ENCODE measurements around the gene RILPL1. TPM values are rescaled to one million over a fixed set of nuclear protein-coding genes. Genes with fewer than 3 reads are reported as not detected.

The RILPL1 gene
- total RNA-seq, 1 experiment from 2014 or later: 10.2 TPM

- POLR2A ChIA-PET (ENCODE audit: low non-redundant PET): no interaction called here
- TF ChIP-seq CTCF (conservative IDR thresholded peaks at IDR 0.05; ENCODE audit: low read depth, low read length): no peak
- no peak for TF ChIP-seq EZH2 (IDR thresholded peaks at IDR 0.05; ENCODE audit: borderline replicate concordance, low read depth, low read length, poor library complexity, severe bottlenecking)
- CTCF ChIA-PET: no interaction called here
- Histone ChIP-seq H3K27me3 (replicated peaks; ENCODE audit: insufficient read depth, low read depth, low read length, poor library complexity) (no peaks in the 10 kb centered on the region), H3K4me1 (ENCODE audit: insufficient read depth, low read length, poor library complexity, severe bottlenecking) (no peaks in the 10 kb centered on the region), H3K27ac (ENCODE audit: low read depth, low read length, poor library complexity, severe bottlenecking) (no peak overlapping the region), H3K4me3 (ENCODE audit: low read depth, low read length, poor library complexity, severe bottlenecking) (no peak overlapping the region), H3K9me3 (ENCODE audit: low read depth, low read length, poor library complexity, severe bottlenecking) (no peaks in the 10 kb centered on the region), H3K36me3 (ENCODE audit: insufficient read depth, low read length, poor library complexity, severe bottlenecking) (peaks cover 10% of the 10 kb centered on the region)
- intact Hi-C loops (cut with micrococcal nuclease; ENCODE audit: unreplicated experiment): no loop called here
- no TSS peak for BruUV-seq (replicated peaks)
- no peak for DNase-seq (ENCODE audit: low spot score)
Measured at GRCh38 chr12:123526542-123527080, 6.9 kb downstream of the RILPL1 start.

GRCh38 chr12:123524378-123524777 is 9.1 kb downstream of the RILPL1 start:
- BruUV-seq (replicated peaks): no TSS peak
- H3K4me1 ChIP-seq (ENCODE audit: insufficient read depth, low read length, poor library complexity, severe bottlenecking): no peaks in the 10 kb centered on the region
- no peak for TF ChIP-seq CTCF (conservative IDR thresholded peaks at IDR 0.05; ENCODE audit: low read depth, low read length)
- TF ChIP-seq EZH2 (IDR thresholded peaks at IDR 0.05; ENCODE audit: borderline replicate concordance, low read depth, low read length, poor library complexity, severe bottlenecking): no peak
- peaks cover 17% of the 10 kb centered on the region for H3K36me3 ChIP-seq (ENCODE audit: insufficient read depth, low read length, poor library complexity, severe bottlenecking)
- POLR2A ChIA-PET (ENCODE audit: low non-redundant PET): no interaction called here
- H3K27me3 ChIP-seq (replicated peaks; ENCODE audit: insufficient read depth, low read depth, low read length, poor library complexity): no peaks in the 10 kb centered on the region
- no peak overlapping the region for H3K27ac ChIP-seq (ENCODE audit: low read depth, low read length, poor library complexity, severe bottlenecking)
- no peaks in the 10 kb centered on the region for H3K9me3 ChIP-seq (ENCODE audit: low read depth, low read length, poor library complexity, severe bottlenecking)
- DNase-seq (ENCODE audit: low spot score): no peak
- CTCF ChIA-PET: no interaction called here
- H3K4me3 ChIP-seq (ENCODE audit: low read depth, low read length, poor library complexity, severe bottlenecking): no peak overlapping the region
- intact Hi-C loops (cut with micrococcal nuclease; ENCODE audit: unreplicated experiment): no loop called here

- TF ChIP-seq CTCF (conservative IDR thresholded peaks at IDR 0.05; ENCODE audit: low read depth, low read length) (no peak), EZH2 (IDR thresholded peaks at IDR 0.05; ENCODE audit: borderline replicate concordance, low read depth, low read length, poor library complexity, severe bottlenecking) (no peak)
- POLR2A ChIA-PET (ENCODE audit: low non-redundant PET): no interaction called here
- no peaks in the 10 kb centered on the region for H3K27me3 ChIP-seq (replicated peaks; ENCODE audit: insufficient read depth, low read depth, low read length, poor library complexity)
- intact Hi-C loops (cut with micrococcal nuclease; ENCODE audit: unreplicated experiment): no loop called here
- no peaks in the 10 kb centered on the region for H3K4me1 ChIP-seq (ENCODE audit: insufficient read depth, low read length, poor library complexity, severe bottlenecking)
- no peak for DNase-seq (ENCODE audit: low spot score)
- no TSS peak for BruUV-seq (replicated peaks)
- no peaks in the 10 kb centered on the region for H3K9me3 ChIP-seq (ENCODE audit: low read depth, low read length, poor library complexity, severe bottlenecking)
- CTCF ChIA-PET: no interaction called here
- H3K36me3 ChIP-seq (ENCODE audit: insufficient read depth, low read length, poor library complexity, severe bottlenecking): peaks cover 18% of the 10 kb centered on the region
- no peak overlapping the region for H3K27ac ChIP-seq (ENCODE audit: low read depth, low read length, poor library complexity, severe bottlenecking)
- H3K4me3 ChIP-seq (ENCODE audit: low read depth, low read length, poor library complexity, severe bottlenecking): no peak overlapping the region
Measured at GRCh38 chr12:123523518-123523917, 10.0 kb downstream of the RILPL1 start.

Data from A673 (cell line).